Skin epidermis (tissue), 12 donors: ENCODE results near the gene TMEM254.

Source experiments
- H3K27ac ChIP-seq, 21 experiments: fragments of 200-600 bp; sonication (generic) in 11 of 21; one replicate each; pipeline ENCODE4 v1.5.0; 2020; ENCODE audit warnings: mild to moderate bottlenecking in 3 of 21, inconsistent platforms in 2 of 21, moderate library complexity in 2 of 21
- H3K4me3 ChIP-seq, 7 experiments: fragments of 200-600 bp; sonication (generic) in 2 of 7; one replicate each; pipeline ENCODE4 v1.5.0; 2020; ENCODE audit warnings: inconsistent platforms in 2 of 7, mild to moderate bottlenecking in 2 of 7, moderate library complexity in 1 of 7

Gene TMEM254

GRCh38 chr10:80126876-80127275 is 48.4 kb downstream of the TMEM254 start:
- Histone ChIP-seq H3K4me3 (no peak overlapping the region), H3K27ac (no peak overlapping the region)

- H3K4me3 ChIP-seq: no peak overlapping the region
These were observed 53.0 kb downstream of the TMEM254 start for GRCh38 chr10:80131499-80131901.

GRCh38 chr10:80132299-80133139 is 54.1 kb downstream of the TMEM254 start, which contains the start of gene PLAC9:
TSS of gene PLAC9 (plus strand) at chr10:80132730. CDS start at chr10:80132763, 33 bp downstream.
- H3K4me3 ChIP-seq: peak within 1 kb of the TSS; percentile 27 to 43 (median 32)
- peak within 1 kb of the TSS in 20 of 21 experiments; percentile 5 to 91 (median 74) for H3K27ac ChIP-seq

More at GRCh38 chr10:80131499-80131901, 53.0 kb downstream of the TMEM254 start:
- peak overlapping the region in 1 of 21 experiments; percentile 91 for H3K27ac ChIP-seq

GRCh38 chr10:80133206-80133605 is 54.7 kb downstream of the TMEM254 start:
- Histone ChIP-seq H3K4me3 (peak overlapping the region in 5 of 7 experiments; percentile 17 to 43 (median 32)), H3K27ac (peak overlapping the region in 19 of 21 experiments; percentile 5 to 91 (median 74))

GRCh38 chr10:80133687-80134086 is 55.2 kb downstream of the TMEM254 start:
- Histone ChIP-seq H3K27ac (peak overlapping the region in 18 of 21 experiments; percentile 37 to 91 (median 75)), H3K4me3 (peak overlapping the region in 5 of 7 experiments; percentile 17 to 43 (median 32))

GRCh38 chr10:80136134-80136571 is 57.7 kb downstream of the TMEM254 start:
- Histone ChIP-seq H3K4me3 (no peak overlapping the region), H3K27ac (peak overlapping the region in 14 of 21 experiments; percentile 14 to 81 (median 51))

- H3K27ac ChIP-seq: peak overlapping the region in 17 of 21 experiments; percentile 18 to 81 (median 59)
- H3K4me3 ChIP-seq: no peak overlapping the region
These were observed 58.8 kb downstream of the TMEM254 start for GRCh38 chr10:80137031-80137862.

- Histone ChIP-seq H3K4me3 (no peak overlapping the region), H3K27ac (peak overlapping the region in 9 of 21 experiments; percentile 42 to 81 (median 72))
These were observed 59.5 kb downstream of the TMEM254 start for GRCh38 chr10:80137920-80138319.

GRCh38 chr10:80139265-80139664 is 60.8 kb downstream of the TMEM254 start:
- Histone ChIP-seq H3K27ac (no peak overlapping the region), H3K4me3 (no peak overlapping the region)

- H3K27ac ChIP-seq: no peak overlapping the region
- no peak overlapping the region for H3K4me3 ChIP-seq
These were observed 61.8 kb downstream of the TMEM254 start for GRCh38 chr10:80140251-80140650.

- Histone ChIP-seq H3K4me3 (no peak overlapping the region), H3K27ac (no peak overlapping the region)
These were observed 63.4 kb downstream of the TMEM254 start for GRCh38 chr10:80141696-80142460.
